H1 (cell line): ENCODE data around the gene SMYD3. TPM values are rescaled to one million over a fixed set of nuclear protein-coding genes. Genes with fewer than 3 reads are reported as not detected.

ENCODE experiments used
- ATF3 ChIP-seq: IDR thresholded peaks from 2 replicates; pipeline ENCODE4 v1.6.1; 2011; ENCODE audit warnings: low read depth, mild to moderate bottlenecking, low read length; ENCODE audit not compliant: insufficient read depth
- CHD1 ChIP-seq: IDR thresholded peaks from 2 replicates; pipeline ENCODE4 v1.6.1; 2012; ENCODE audit warnings: low read depth, low read length, improper control_type of control experiment
- FOSL1 ChIP-seq: IDR thresholded peaks from 2 replicates; pipeline ENCODE4 v1.6.1; 2011; ENCODE audit warnings: mild to moderate bottlenecking, low read depth, low read length, moderate library complexity; ENCODE audit not compliant: insufficient read depth
- SAP30 ChIP-seq: fragments of 300-600 bp; sonication (generic); IDR thresholded peaks from 2 replicates; pipeline ENCODE4 v1.7.1; 2012; ENCODE audit warnings: low read length, moderate library complexity, mild to moderate bottlenecking, inconsistent platforms; ENCODE audit not compliant: insufficient read depth, insufficient replicate concordance
- SIN3A ChIP-seq, 2 experiments: IDR thresholded peaks in 1 of 2; conservative IDR thresholded peaks in 1 of 2; 2 replicates each; pipeline ENCODE4 v1.6.1; 2011 to 2012; ENCODE audit warnings: low read length in 2 of 2, improper control_type of control experiment in 1 of 2, low read depth in 1 of 2, mild to moderate bottlenecking in 1 of 2
- SIRT6 ChIP-seq: IDR thresholded peaks from one replicate; pipeline ENCODE4 v1.7.1; 2012; ENCODE audit warnings: low read length, inconsistent platforms
- TCF12 ChIP-seq: IDR thresholded peaks from 2 replicates; pipeline ENCODE4 v1.6.1; 2011; ENCODE audit warnings: low read depth, mild to moderate bottlenecking, low read length
- YY1 ChIP-seq: IDR thresholded peaks from 2 replicates; pipeline ENCODE4 v1.6.1; 2011; ENCODE audit warnings: low read depth, mild to moderate bottlenecking, low read length
- polyA plus RNA-seq, 7 experiments: library from polyadenylated mRNA; depleted of rRNA in 3 of 7; stranded (reverse) in 5 of 7; unstranded in 2 of 7; fragments of >200 nt in 5 of 7; fragments of 200-250 nt in 2 of 7; gene quantifications; 1 replicate in 5 of 7; 2 replicates in 1 of 7; 4 replicates in 1 of 7; pipeline versions ENCODE4 v1.2.1 to v1.2.3, GENCODE V29; 2011 to 2013; ENCODE audit warnings: missing spikeins in 2 of 7, mixed read lengths in 2 of 7
- total RNA-seq: library from RNA; stranded (reverse); fragmentation: NEBNext Ultra II Directional; extraction: Animal tissue kit (Norgen Biotek cat#: 25700); gene quantifications from 2 replicates; pipeline ENCODE4 v1.2.1, GENCODE V29; 2021

SMYD3 gene
- total and polyA plus RNA-seq, 2 of the 8 experiments (the other 6 are each of a cell fraction or from before 2014, with no cell fraction given), result 17.3 to 25.4 TPM

GRCh38 chr1:246304484-246305259, 202.4 kb downstream of the SMYD3 start (continued):
- TF ChIP-seq SIN3A (conservative IDR thresholded peaks at IDR 0.05 in 1 of 2, IDR thresholded peaks at IDR 0.05 in 1 of 2; ENCODE audit: low read depth in 1 of 2, low read length in 2 of 2) (no peak), CHD1 (no peak), YY1 (no peak), TCF12 (no peak), SAP30 (no peak), ATF3 (no peak), FOSL1 (no peak), SIRT6 (no peak)
